Medulla oblongata (tissue), 1 donor: ENCODE measurements around the gene SPATA25.
A peak's percentile ranks its signal among the peaks of the same experiment; 100 is the strongest.

Source experiments
- DNase-seq: peaks from one replicate; pipeline ENCODE4 v3.0.0-alpha.2; 2015; ENCODE audit errors: extremely low spot score

Gene SPATA25

GRCh38 chr20:45866454-45866853 lies 21.0 kb downstream of the SPATA25 start:
- no peak for DNase-seq

GRCh38 chr20:45863543-45864470 lies 23.6 kb downstream of the SPATA25 start:
- DNase-seq: no peak

GRCh38 chr20:45861221-45862075 lies 26.0 kb downstream of the SPATA25 start:
- DNase-seq: no peak

GRCh38 chr20:45860560-45861220 lies 26.7 kb downstream of the SPATA25 start:
- DNase-seq: no peak

GRCh38 chr20:45859916-45860315 lies 27.5 kb downstream of the SPATA25 start:
- no peak for DNase-seq

GRCh38 chr20:45857882-45858216 lies 29.6 kb downstream of the SPATA25 start:
- no peak for DNase-seq

GRCh38 chr20:45857114-45857881 lies 30.1 kb downstream of the SPATA25 start, which contains the start of the genes ACOT8 and ZSWIM3:
Gene ACOT8 (minus strand): TSS chr20:45857392. CDS start chr20:45857315, 77 bp downstream.
Gene ZSWIM3 (plus strand): TSS chr20:45857614. CDS start chr20:45857826, 212 bp downstream.
- DNase-seq: peak; percentile 100

- no peak for DNase-seq
Measured at GRCh38 chr20:45853484-45853883, 33.9 kb downstream of the SPATA25 start.

- DNase-seq: no peak
Measured at GRCh38 chr20:45852326-45852725, 35.1 kb downstream of the SPATA25 start.

GRCh38 chr20:45851501-45851900 lies 35.9 kb downstream of the SPATA25 start:
- DNase-seq: no peak

GRCh38 chr20:45850926-45851325 lies 36.5 kb downstream of the SPATA25 start:
- DNase-seq: no peak

GRCh38 chr20:45850238-45850637 lies 37.2 kb downstream of the SPATA25 start:
- no peak for DNase-seq

GRCh38 chr20:45848969-45849582 lies 38.3 kb downstream of the SPATA25 start:
- DNase-seq: no peak

- DNase-seq: no peak
Measured at GRCh38 chr20:45848421-45848820, 39.0 kb downstream of the SPATA25 start.

GRCh38 chr20:45845452-45845851 lies 42.0 kb downstream of the SPATA25 start:
- DNase-seq: no peak

- no peak for DNase-seq
Measured at GRCh38 chr20:45843506-45843905, 43.9 kb downstream of the SPATA25 start.

GRCh38 chr20:45842169-45842812 lies 45.1 kb downstream of the SPATA25 start:
- no peak for DNase-seq

GRCh38 chr20:45841407-45842129 lies 45.9 kb downstream of the SPATA25 start:
- DNase-seq: no peak

- no peak for DNase-seq
Measured at GRCh38 chr20:45840700-45841198, 46.7 kb downstream of the SPATA25 start.
